CD1c-positive myeloid dendritic cell (primary cell): Measurements from ENCODE around the gene PEX3.
"Not testable (repeated sequence)": the region's sequence is repeated elsewhere in the genome, so short reads cannot be mapped to it uniquely, and the experiment has no call there.

Experiments used
- DNase-seq: peaks from one replicate; pipeline ENCODE4 v3.0.0-alpha.2; 2016; ENCODE audit errors: extremely low spot score

Gene PEX3

GRCh38 chr6:143447865-143448264, 2.7 kb upstream of the PEX3 start:
- DNase-seq = not testable (repeated sequence)

GRCh38 chr6:143449082-143449713, 1.4 kb upstream of the PEX3 start:
- DNase-seq = no peak

GRCh38 chr6:143449714-143450452, 722 bp upstream of the PEX3 start:
- DNase-seq = peak; percentile 11

GRCh38 chr6:143451531-143451930, 926 bp downstream of the PEX3 start:
- DNase-seq = no peak

GRCh38 chr6:143457563-143458359, 7.2 kb downstream of the PEX3 start:
- DNase-seq = no peak

- no peak for DNase-seq
These were observed 14.9 kb downstream of the PEX3 start for GRCh38 chr6:143465546-143465945.

GRCh38 chr6:143468026-143468425, 17.4 kb downstream of the PEX3 start:
- DNase-seq = no peak

GRCh38 chr6:143468823-143469222, 18.2 kb downstream of the PEX3 start:
- not testable (repeated sequence) for DNase-seq

- DNase-seq = no peak
These were observed 21.2 kb downstream of the PEX3 start for GRCh38 chr6:143471822-143472221.

GRCh38 chr6:143476545-143476944, 25.9 kb downstream of the PEX3 start:
- no peak for DNase-seq

GRCh38 chr6:143478479-143479062, 28.0 kb downstream of the PEX3 start:
- peak; percentile 4 for DNase-seq

- DNase-seq = no peak
These were observed 32.0 kb downstream of the PEX3 start for GRCh38 chr6:143482593-143482992.

GRCh38 chr6:143485967-143486366, 35.4 kb downstream of the PEX3 start:
- no peak for DNase-seq

GRCh38 chr6:143486752-143487151, 36.1 kb downstream of the PEX3 start:
- no peak for DNase-seq

- DNase-seq = no peak
These were observed 39.6 kb downstream of the PEX3 start for GRCh38 chr6:143490244-143490643.

GRCh38 chr6:143490775-143491174, 40.2 kb downstream of the PEX3 start:
- no peak for DNase-seq

GRCh38 chr6:143496974-143497373, 46.4 kb downstream of the PEX3 start:
- DNase-seq = no peak

- no peak for DNase-seq
These were observed 47.8 kb downstream of the PEX3 start for GRCh38 chr6:143498428-143498827.

- DNase-seq = no peak
These were observed 51.2 kb downstream of the PEX3 start for GRCh38 chr6:143501851-143502250.

GRCh38 chr6:143504369-143504768, 53.8 kb downstream of the PEX3 start:
- no peak for DNase-seq

- DNase-seq = no peak
These were observed 54.5 kb downstream of the PEX3 start for GRCh38 chr6:143505111-143505510.

- DNase-seq = no peak
These were observed 54.9 kb downstream of the PEX3 start for GRCh38 chr6:143505537-143505936.
